ENCODE measurements around the gene SLC38A3. TPM values are rescaled to one million over a fixed set of nuclear protein-coding genes. Genes with fewer than 3 reads are reported as not detected.

Gene SLC38A3
- total and polyA plus RNA-seq, 2 donors from 2014 or later: 1.6 to 4.2 TPM

DNA sequence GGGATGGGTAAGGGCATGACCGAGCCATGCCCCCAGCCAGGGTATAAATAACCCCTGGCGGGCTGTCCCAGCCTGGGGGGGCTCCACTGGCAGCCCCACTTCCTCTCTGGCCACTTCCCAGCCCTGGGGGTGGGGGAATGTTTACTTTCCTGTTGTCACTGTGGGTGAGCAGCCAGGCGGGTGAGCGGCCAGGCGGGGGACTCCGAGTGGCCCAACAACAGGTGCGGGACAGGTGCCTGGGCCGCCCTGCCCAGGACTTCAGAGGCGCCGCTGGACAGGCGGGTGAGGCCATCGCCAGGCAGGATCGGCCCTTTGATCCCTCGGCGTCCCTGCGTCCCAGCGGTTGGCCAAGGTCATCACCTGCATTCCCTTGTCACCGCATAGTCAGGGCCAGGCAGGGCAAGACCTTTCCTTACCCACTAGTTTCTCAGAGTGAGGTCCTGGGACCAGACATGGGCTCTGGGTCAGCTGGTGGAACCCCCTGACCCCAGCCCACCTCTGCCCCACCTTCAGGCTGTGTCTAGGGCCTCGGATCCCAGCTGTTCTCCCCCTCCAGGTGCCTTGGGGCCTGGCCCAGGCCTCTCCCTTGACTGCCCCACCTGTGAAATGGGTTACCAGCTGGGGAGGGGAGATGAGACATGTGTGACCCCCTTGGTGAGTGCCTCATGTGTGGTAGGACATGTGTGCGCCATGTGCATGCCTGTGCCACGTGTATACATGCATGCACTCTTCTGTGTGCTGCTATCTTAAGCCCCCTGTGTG is 33.4 kb upstream of the SLC38A3 start:
- Histone ChIP-seq H3K36me3 (ENCODE audit: control insufficient read depth in 2 of 3, insufficient read depth in 3 of 3, low read length in 3 of 3) (peaks cover 0 to 4% (median 3%) of the 10 kb centered on the region in 3 donors), H3K4me3 (ENCODE audit: low read length in 3 of 3) (no peak overlapping the region), H3K9me3 (ENCODE audit: control insufficient read depth in 2 of 3, insufficient read depth in 1 of 3, low read length in 3 of 3) (no peaks in the 10 kb centered on the region), H3K4me1 (ENCODE audit: control insufficient read depth in 2 of 3, insufficient read depth in 2 of 3, low read depth in 1 of 3, low read length in 3 of 3) (peaks cover 0 to 54% (median 20%) of the 10 kb centered on the region in 3 donors), H3K9ac (ENCODE audit: low read length in 3 of 3) (no peak overlapping the region), H3K27me3 (ENCODE audit: control insufficient read depth, insufficient read depth, low read length) (no peaks in the 10 kb centered on the region), H3K27ac (ENCODE audit: low read depth in 2 of 2, low read length in 2 of 2) (peak overlapping the region; percentile 83 to 88)
- DNase-seq (no peak), FAIRE-seq (no peak)
- intact Hi-C loops (cut with DNase I): no loop called here
- TF ChIP-seq, protein P1, sequence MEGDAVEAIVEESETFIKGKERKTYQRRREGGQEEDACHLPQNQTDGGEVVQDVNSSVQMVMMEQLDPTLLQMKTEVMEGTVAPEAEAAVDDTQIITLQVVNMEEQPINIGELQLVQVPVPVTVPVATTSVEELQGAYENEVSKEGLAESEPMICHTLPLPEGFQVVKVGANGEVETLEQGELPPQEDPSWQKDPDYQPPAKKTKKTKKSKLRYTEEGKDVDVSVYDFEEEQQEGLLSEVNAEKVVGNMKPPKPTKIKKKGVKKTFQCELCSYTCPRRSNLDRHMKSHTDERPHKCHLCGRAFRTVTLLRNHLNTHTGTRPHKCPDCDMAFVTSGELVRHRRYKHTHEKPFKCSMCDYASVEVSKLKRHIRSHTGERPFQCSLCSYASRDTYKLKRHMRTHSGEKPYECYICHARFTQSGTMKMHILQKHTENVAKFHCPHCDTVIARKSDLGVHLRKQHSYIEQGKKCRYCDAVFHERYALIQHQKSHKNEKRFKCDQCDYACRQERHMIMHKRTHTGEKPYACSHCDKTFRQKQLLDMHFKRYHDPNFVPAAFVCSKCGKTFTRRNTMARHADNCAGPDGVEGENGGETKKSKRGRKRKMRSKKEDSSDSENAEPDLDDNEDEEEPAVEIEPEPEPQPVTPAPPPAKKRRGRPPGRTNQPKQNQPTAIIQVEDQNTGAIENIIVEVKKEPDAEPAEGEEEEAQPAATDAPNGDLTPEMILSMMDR (IDR thresholded peaks at IDR 0.05; ENCODE audit: borderline replicate concordance, extremely low read depth, insufficient read depth): no peak

DNA sequence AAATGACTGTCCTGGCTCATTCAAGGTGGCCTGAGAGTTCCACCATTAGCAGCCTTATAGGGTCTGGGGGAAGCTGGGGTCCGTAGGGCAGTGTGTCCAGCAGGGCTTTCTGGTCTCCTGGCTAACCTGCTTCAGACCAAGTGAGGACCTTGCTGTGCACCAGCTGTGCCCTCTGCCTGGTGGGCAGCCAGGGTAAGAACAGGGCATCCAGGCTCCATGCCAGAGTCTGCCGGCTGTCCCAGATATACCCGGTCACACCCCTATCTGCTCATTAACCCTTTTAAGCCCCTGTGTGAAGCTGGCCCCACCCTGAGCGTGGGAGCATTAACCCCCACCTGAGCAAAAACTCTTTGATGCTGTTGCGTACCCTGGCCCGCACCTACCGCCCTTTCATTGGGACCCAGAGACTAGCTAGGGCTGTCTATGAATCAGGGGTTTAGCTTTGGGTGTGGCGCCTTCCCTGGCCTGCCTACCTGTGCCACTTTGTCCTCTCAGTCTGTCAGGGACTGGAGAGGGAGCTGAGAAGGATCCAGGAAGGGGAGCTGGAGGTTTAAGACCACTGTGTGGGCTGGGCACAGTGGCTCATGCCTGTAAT is 32.3 kb upstream of the SLC38A3 start:
- FAIRE-seq (no peak), DNase-seq (no peak)
- H3K36me3 ChIP-seq (ENCODE audit: control insufficient read depth in 2 of 3, insufficient read depth in 3 of 3, low read length in 3 of 3): peaks cover 0 to 4% (median 3%) of the 10 kb centered on the region in 3 donors
- intact Hi-C loops (cut with DNase I): no loop called here
- no peak overlapping the region for H3K4me3 ChIP-seq (ENCODE audit: low read length in 3 of 3)
- H3K27me3 ChIP-seq (ENCODE audit: control insufficient read depth, insufficient read depth, low read length): no peaks in the 10 kb centered on the region
- no peak overlapping the region for H3K9ac ChIP-seq (ENCODE audit: low read length in 3 of 3)
- TF ChIP-seq, protein P1 (IDR thresholded peaks at IDR 0.05; ENCODE audit: borderline replicate concordance, extremely low read depth, insufficient read depth): no peak
- H3K27ac ChIP-seq (ENCODE audit: low read depth in 2 of 2, low read length in 2 of 2): no peak overlapping the region
- peaks cover 0 to 45% (median 12%) of the 10 kb centered on the region in 3 donors for H3K4me1 ChIP-seq (ENCODE audit: control insufficient read depth in 2 of 3, insufficient read depth in 2 of 3, low read depth in 1 of 3, low read length in 3 of 3)
- no peaks in the 10 kb centered on the region for H3K9me3 ChIP-seq (ENCODE audit: control insufficient read depth in 2 of 3, insufficient read depth in 1 of 3, low read length in 3 of 3)

DNA sequence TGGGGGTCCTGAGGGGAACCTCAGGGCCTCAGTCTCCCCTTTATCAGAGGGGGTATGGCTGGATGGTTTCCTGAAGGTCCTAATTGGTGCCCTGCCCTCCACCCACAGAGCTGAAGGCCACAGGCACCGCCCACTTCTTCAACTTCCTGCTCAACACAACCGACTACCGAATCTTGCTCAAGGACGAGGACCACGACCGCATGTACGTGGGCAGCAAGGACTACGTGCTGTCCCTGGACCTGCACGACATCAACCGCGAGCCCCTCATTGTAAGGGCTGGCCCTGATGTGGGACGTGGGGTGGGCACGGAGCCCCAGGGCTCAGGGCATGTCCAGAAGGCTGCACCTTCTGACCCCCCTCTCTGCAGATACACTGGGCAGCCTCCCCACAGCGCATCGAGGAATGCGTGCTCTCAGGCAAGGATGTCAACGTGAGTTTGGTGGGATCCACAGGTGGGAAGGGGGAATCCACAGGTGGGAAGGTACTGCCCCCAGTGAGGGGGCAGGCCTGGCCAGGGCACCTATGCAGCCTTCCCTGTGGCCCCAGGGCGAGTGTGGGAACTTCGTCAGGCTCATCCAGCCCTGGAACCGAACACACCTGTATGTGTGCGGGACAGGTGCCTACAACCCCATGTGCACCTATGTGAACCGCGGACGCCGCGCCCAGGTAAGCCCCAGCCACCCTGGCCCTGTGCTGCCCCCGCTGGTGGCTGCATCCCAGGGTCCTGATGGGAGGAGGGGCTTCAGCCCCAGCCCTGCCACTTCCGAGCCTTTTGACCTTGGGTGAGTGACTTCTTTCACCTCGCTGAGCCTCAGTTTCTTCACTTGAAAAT is 31.2 kb upstream of the SLC38A3 start:
- Histone ChIP-seq H3K4me3 (ENCODE audit: low read length in 3 of 3) (no peak overlapping the region), H3K9ac (ENCODE audit: low read length in 3 of 3) (no peak overlapping the region), H3K27me3 (ENCODE audit: control insufficient read depth, insufficient read depth, low read length) (no peaks in the 10 kb centered on the region), H3K4me1 (ENCODE audit: control insufficient read depth in 2 of 3, insufficient read depth in 2 of 3, low read depth in 1 of 3, low read length in 3 of 3) (peaks cover 0 to 33% (median 6%) of the 10 kb centered on the region in 3 donors), H3K36me3 (ENCODE audit: control insufficient read depth in 2 of 3, insufficient read depth in 3 of 3, low read length in 3 of 3) (peaks cover 0 to 4% (median 3%) of the 10 kb centered on the region in 3 donors), H3K27ac (ENCODE audit: low read depth in 2 of 2, low read length in 2 of 2) (no peak overlapping the region), H3K9me3 (ENCODE audit: control insufficient read depth in 2 of 3, insufficient read depth in 1 of 3, low read length in 3 of 3) (no peaks in the 10 kb centered on the region)
- no peak for FAIRE-seq
- intact Hi-C loops (cut with DNase I): no loop called here
- TF ChIP-seq, protein P1 (IDR thresholded peaks at IDR 0.05; ENCODE audit: borderline replicate concordance, extremely low read depth, insufficient read depth): no peak
- peak in 1 of 5 donors; percentile 69 for DNase-seq
